ENCODE results near the gene THAP4. TPM values are rescaled to one million over a fixed set of nuclear protein-coding genes. Genes with fewer than 3 reads are reported as not detected.

The THAP4 gene
- total RNA-seq, 1 donor from 2014 or later, result 32.4 TPM

DNA sequence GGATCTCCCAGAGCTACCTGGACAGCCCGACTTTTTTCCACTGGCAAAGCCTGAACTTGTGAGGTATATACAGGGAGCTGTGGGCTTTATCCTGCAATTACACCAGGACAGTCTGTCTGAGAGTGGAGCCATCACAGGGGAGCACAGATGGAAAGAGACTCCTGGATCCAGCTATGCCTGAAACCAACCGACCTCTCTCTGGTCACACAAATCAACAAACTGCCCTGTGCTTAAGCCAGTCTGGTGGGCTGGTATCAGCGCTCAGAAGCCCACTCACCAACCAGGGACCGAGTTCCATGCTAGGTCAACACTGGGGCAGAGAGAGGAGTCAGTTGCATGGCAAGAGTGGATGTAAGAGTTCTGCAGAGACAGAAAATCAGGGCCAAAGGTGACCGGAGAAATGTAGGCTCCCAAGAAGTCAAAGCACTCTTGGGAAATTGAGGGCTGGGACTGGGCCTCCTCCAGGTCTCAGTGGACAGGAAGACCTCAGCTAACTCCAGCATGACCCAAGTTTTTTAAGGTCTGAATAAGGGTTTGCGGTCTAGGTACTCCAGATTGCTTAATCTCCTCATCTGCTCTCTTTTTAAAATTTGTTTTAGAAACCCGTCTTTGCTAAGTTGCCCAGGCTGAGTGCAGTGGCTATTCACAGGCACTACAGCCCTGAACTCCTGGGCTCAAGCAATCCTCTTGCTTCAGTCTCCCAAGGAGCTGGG is 82.2 kb downstream of the THAP4 start:
- no peak for DNase-seq
- H3K27me3 Mint-ChIP-seq (ENCODE audit: unreplicated experiment), result peaks cover 9% of the 10 kb centered on the region
- TF ChIP-seq, protein P1, sequence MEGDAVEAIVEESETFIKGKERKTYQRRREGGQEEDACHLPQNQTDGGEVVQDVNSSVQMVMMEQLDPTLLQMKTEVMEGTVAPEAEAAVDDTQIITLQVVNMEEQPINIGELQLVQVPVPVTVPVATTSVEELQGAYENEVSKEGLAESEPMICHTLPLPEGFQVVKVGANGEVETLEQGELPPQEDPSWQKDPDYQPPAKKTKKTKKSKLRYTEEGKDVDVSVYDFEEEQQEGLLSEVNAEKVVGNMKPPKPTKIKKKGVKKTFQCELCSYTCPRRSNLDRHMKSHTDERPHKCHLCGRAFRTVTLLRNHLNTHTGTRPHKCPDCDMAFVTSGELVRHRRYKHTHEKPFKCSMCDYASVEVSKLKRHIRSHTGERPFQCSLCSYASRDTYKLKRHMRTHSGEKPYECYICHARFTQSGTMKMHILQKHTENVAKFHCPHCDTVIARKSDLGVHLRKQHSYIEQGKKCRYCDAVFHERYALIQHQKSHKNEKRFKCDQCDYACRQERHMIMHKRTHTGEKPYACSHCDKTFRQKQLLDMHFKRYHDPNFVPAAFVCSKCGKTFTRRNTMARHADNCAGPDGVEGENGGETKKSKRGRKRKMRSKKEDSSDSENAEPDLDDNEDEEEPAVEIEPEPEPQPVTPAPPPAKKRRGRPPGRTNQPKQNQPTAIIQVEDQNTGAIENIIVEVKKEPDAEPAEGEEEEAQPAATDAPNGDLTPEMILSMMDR (IDR thresholded peaks at IDR 0.05; ENCODE audit: partially characterized antibody, unreplicated experiment), result no peak
- H3K36me3 Mint-ChIP-seq (ENCODE audit: unreplicated experiment), result peaks cover 24% of the 10 kb centered on the region
- H3K4me3 Mint-ChIP-seq (ENCODE audit: unreplicated experiment), result no peak overlapping the region
- H3K4me1 Mint-ChIP-seq (ENCODE audit: low read depth, unreplicated experiment), result no peaks in the 10 kb centered on the region
- H3K9me3 Mint-ChIP-seq (ENCODE audit: unreplicated experiment), result peaks cover 19% of the 10 kb centered on the region
- no peak overlapping the region for H3K27ac Mint-ChIP-seq (ENCODE audit: unreplicated experiment)

DNA sequence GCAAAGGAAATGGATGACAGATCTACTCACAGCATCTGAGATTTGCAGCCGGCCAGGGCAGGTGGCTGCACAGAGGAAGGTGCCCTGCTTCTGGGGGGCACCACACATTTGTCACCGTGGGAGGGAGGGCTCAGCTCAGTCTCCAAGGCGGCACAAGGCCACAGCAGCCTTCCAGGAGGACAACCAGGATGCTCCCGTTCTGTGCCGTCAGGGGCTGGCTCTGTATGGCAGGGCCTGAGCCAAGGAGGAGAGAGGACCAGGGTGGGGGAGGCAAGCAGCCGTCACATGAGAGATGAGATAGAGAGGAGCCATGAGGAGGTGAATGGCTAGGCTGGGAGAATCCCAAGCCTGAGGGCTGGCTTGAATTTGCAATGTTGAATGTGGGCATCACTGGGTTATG is 83.0 kb downstream of the THAP4 start:
- no peak for DNase-seq
- TF ChIP-seq, protein P1 (IDR thresholded peaks at IDR 0.05; ENCODE audit: partially characterized antibody, unreplicated experiment), result no peak
- no peaks in the 10 kb centered on the region for H3K4me1 Mint-ChIP-seq (ENCODE audit: low read depth, unreplicated experiment)
- H3K4me3 Mint-ChIP-seq (ENCODE audit: unreplicated experiment), result no peak overlapping the region
- H3K27ac Mint-ChIP-seq (ENCODE audit: unreplicated experiment), result no peak overlapping the region
- peaks cover 11% of the 10 kb centered on the region for H3K27me3 Mint-ChIP-seq (ENCODE audit: unreplicated experiment)
- H3K36me3 Mint-ChIP-seq (ENCODE audit: unreplicated experiment), result peaks cover 24% of the 10 kb centered on the region
- H3K9me3 Mint-ChIP-seq (ENCODE audit: unreplicated experiment), result peaks cover 19% of the 10 kb centered on the region

DNA sequence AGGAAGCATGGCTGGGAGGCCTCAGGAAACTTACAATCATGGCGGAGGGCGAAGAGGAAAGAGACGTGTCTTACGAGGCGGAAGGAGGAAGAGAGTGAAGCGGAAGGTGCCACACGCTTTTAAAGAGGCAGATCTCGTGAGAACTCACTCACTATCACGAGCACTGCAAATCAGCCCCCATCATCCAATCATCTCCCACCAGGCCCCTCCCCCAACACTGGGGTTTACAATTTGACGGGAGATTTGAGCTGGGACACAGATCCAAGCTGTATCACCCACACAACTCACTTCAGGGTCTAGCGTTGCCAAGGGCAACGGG is 83.5 kb downstream of the THAP4 start:
- no peak overlapping the region for H3K27ac Mint-ChIP-seq (ENCODE audit: unreplicated experiment)
- peaks cover 19% of the 10 kb centered on the region for H3K9me3 Mint-ChIP-seq (ENCODE audit: unreplicated experiment)
- peaks cover 11% of the 10 kb centered on the region for H3K27me3 Mint-ChIP-seq (ENCODE audit: unreplicated experiment)
- TF ChIP-seq, protein P1 (IDR thresholded peaks at IDR 0.05; ENCODE audit: partially characterized antibody, unreplicated experiment), result no peak
- DNase-seq, result no peak
- H3K4me3 Mint-ChIP-seq (ENCODE audit: unreplicated experiment), result no peak overlapping the region
- peaks cover 24% of the 10 kb centered on the region for H3K36me3 Mint-ChIP-seq (ENCODE audit: unreplicated experiment)
- no peaks in the 10 kb centered on the region for H3K4me1 Mint-ChIP-seq (ENCODE audit: low read depth, unreplicated experiment)

DNA sequence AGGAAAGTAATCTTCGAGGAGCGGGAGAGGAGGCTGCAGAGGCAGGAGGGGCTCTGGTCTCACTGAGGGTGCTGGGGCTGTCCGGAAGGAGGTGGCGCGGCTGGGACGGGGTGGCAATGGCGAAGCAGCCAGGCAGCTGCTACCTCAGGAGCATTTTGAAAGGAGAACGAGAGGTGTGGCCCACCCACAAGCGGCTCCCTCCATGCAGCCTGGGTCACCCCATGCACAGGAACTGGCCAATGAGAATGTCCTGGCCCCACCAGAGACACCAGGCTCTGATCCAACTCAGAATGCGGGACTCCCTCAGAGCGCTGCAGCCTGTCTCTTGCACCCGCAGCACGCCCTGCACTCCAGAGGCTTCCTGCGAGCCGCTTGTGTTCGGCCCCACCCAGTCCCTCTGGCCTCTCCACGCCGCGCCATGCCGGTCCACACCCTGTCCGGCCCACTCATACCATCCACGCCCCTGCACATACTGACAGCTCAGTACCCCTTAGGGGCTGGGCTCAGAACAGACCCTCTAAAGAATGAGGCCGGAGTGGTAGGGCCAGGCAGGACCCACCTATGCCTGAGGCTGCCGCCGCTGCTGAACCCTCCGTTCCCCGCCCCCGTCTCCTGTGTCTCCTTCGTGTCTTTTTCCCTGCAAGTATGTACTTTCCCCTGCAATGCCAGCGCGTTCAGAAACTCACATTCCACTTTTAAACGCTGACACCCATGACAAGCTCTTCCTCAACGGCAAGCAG is 84.8 kb downstream of the THAP4 start:
- Mint-ChIP-seq H3K27me3 (ENCODE audit: unreplicated experiment) (peaks cover 8% of the 10 kb centered on the region), H3K27ac (ENCODE audit: unreplicated experiment) (no peak overlapping the region), H3K4me3 (ENCODE audit: unreplicated experiment) (no peak overlapping the region), H3K36me3 (ENCODE audit: unreplicated experiment) (peaks cover 12% of the 10 kb centered on the region), H3K4me1 (ENCODE audit: low read depth, unreplicated experiment) (no peaks in the 10 kb centered on the region), H3K9me3 (ENCODE audit: unreplicated experiment) (peaks cover 10% of the 10 kb centered on the region)
- TF ChIP-seq, protein P1 (IDR thresholded peaks at IDR 0.05; ENCODE audit: partially characterized antibody, unreplicated experiment), result no peak
- no peak for DNase-seq

DNA sequence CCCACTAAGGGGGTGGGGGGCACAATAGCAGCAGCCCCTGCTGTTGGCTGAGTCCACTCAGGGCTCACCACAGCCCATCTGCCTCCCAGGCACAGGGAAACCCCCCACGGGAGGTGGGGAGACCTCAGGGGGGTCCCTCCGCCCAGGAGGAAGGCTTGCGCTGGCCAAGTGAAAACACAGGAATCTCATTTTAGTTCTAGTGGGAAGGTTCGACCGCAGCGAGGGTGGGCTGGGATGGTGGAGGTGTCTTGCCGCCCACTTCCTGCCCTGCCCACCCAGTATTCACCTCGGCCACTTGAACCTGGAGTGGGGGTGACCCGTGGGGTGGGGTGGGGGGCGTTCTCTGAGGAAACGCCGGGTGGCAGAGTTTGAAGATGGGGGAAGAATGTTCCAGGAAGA is 85.4 kb downstream of the THAP4 start:
- no peak for DNase-seq
- Mint-ChIP-seq H3K27me3 (ENCODE audit: unreplicated experiment) (peaks cover 8% of the 10 kb centered on the region), H3K9me3 (ENCODE audit: unreplicated experiment) (peaks cover 8% of the 10 kb centered on the region), H3K4me3 (ENCODE audit: unreplicated experiment) (no peak overlapping the region), H3K4me1 (ENCODE audit: low read depth, unreplicated experiment) (no peaks in the 10 kb centered on the region), H3K27ac (ENCODE audit: unreplicated experiment) (no peak overlapping the region), H3K36me3 (ENCODE audit: unreplicated experiment) (peaks cover 6% of the 10 kb centered on the region)
- TF ChIP-seq, protein P1 (IDR thresholded peaks at IDR 0.05; ENCODE audit: partially characterized antibody, unreplicated experiment), result no peak
